Activated CD4-positive, alpha-beta memory T cell treated with anti-CD3 and anti-CD28 coated beads for 36 hours (primary cell): ENCODE measurements around the gene OR8J1. TPM values are rescaled to one million over a fixed set of nuclear protein-coding genes. Genes with fewer than 3 reads are reported as not detected.

Experiments
- CTCF ChIA-PET: fragments of 350-600 bp; sonication (Branson Sonifier 250); formaldehyde crosslinking; loops from one replicate; lab custom pipeline; 2021; ENCODE audit warnings: antibody characterized with exemption, inconsistent platforms; lab: Charles Lee
- POLR2A ChIA-PET: fragments of 350-600 bp; sonication (Branson Sonifier 250); formaldehyde crosslinking; loops from one replicate; lab custom pipeline; 2021; ENCODE audit warnings: antibody characterized with exemption; lab: Charles Lee
- DNase-seq: peaks from one replicate; pipeline ENCODE4 v3.0.0-alpha.2; 2020
- H3K27ac Mint-ChIP-seq: one replicate; pipeline ENCODE4 v1.8.0; 2021; ENCODE audit warnings: mixed read lengths
- H3K27me3 Mint-ChIP-seq: one replicate; pipeline ENCODE4 v1.8.0; 2021; ENCODE audit warnings: mixed read lengths
- H3K36me3 Mint-ChIP-seq: one replicate; pipeline ENCODE4 v1.8.0; 2021; ENCODE audit warnings: mixed read lengths
- H3K4me1 Mint-ChIP-seq: one replicate; pipeline ENCODE4 v1.8.0; 2021; ENCODE audit warnings: low read depth, mixed read lengths
- H3K4me3 Mint-ChIP-seq: one replicate; pipeline ENCODE4 v1.8.0; 2021; ENCODE audit warnings: mild to moderate bottlenecking, mixed read lengths
- H3K9me3 Mint-ChIP-seq: one replicate; pipeline ENCODE4 v1.8.0; 2021; ENCODE audit warnings: mixed read lengths
- intact Hi-C: fragments of 100-400 bp; cut with micrococcal nuclease; formaldehyde crosslinking; loops from one replicate; pipeline ENCODE4 v1.15.1; 2023
- total RNA-seq, 2 experiments: library from RNA; stranded (reverse); gene quantifications; one replicate each; pipeline ENCODE4 v1.2.3, GENCODE V29; 2021

OR8J1 gene
- total RNA-seq, 2 experiments from 2014 or later: not detected

GRCh38 chr11:56404393-56404792, 50.3 kb downstream of the OR8J1 start:
- Mint-ChIP-seq H3K27me3 (no peaks in the 10 kb centered on the region), H3K4me1 (no peaks in the 10 kb centered on the region), H3K36me3 (no peaks in the 10 kb centered on the region), H3K4me3 (no peak overlapping the region), H3K27ac (no peak overlapping the region), H3K9me3 (peaks cover 36% of the 10 kb centered on the region)
- POLR2A ChIA-PET: no interaction called here
- CTCF ChIA-PET: no interaction called here
- intact Hi-C loops: no loop called here
- DNase-seq: no peak

DNA sequence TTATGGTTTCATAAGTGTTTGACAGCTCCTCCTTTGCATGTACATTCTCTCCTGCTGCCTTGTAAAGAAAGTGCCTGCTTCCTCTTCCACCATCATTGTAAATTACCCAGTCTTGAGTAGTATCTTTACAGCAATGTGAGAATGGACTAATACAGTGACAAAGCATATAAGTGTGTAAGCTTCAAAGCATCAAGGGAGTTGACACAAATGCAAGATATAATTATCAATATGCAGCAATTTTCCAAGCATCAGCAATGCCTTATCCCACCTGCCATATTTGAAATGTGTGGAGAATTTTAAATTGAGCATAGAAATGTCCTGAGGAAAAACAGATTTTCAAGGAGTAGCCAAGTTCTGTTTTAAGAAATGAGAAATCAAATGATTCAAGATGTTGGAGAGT, 56.7 kb downstream of the OR8J1 start:
- DNase-seq: no peak
- CTCF ChIA-PET: no interaction called here
- H3K4me3 Mint-ChIP-seq: no peak overlapping the region
- POLR2A ChIA-PET: no interaction called here
- no peaks in the 10 kb centered on the region for H3K4me1 Mint-ChIP-seq
- H3K27me3 Mint-ChIP-seq: no peaks in the 10 kb centered on the region
- H3K9me3 Mint-ChIP-seq: peaks cover 34% of the 10 kb centered on the region
- H3K27ac Mint-ChIP-seq: no peak overlapping the region
- no peaks in the 10 kb centered on the region for H3K36me3 Mint-ChIP-seq
- intact Hi-C loops: no loop called here

Other genes with a start within 250 kb of the OR8J1 start
- gene OR8H3, start 231.9 kb upstream of the OR8J1 start, total RNA-seq: not detected
- not detected for gene OR8J3, start 214.1 kb upstream of the OR8J1 start, total RNA-seq
- gene OR8K5, start 194.0 kb upstream of the OR8J1 start, total RNA-seq: not detected
- gene OR5J2, start 177.7 kb upstream of the OR8J1 start, total RNA-seq: not detected
- gene OR5T2, start 120.0 kb upstream of the OR8J1 start, total RNA-seq: not detected
- not detected for gene OR5T3, start 102.0 kb upstream of the OR8J1 start, total RNA-seq
- gene OR5T1, start 80.1 kb upstream of the OR8J1 start, total RNA-seq: not detected
- not detected for gene OR8H1, start 62.0 kb upstream of the OR8J1 start, total RNA-seq
- not detected for gene OR8K3, start 39.1 kb upstream of the OR8J1 start, total RNA-seq
- gene OR8K1, start 8.3 kb upstream of the OR8J1 start, total RNA-seq: not detected
- gene OR8U1, start 21.3 kb downstream of the OR8J1 start, total RNA-seq: not detected
- not detected for gene OR5AL1, start 58.4 kb downstream of the OR8J1 start, total RNA-seq
- gene OR5M3, start 119.1 kb downstream of the OR8J1 start, total RNA-seq: not detected
- gene OR5M8, start 137.1 kb downstream of the OR8J1 start, total RNA-seq: not detected
- not detected for gene OR5M11, start 189.0 kb downstream of the OR8J1 start, total RNA-seq
- not detected for gene OR5M10, start 223.4 kb downstream of the OR8J1 start, total RNA-seq